ENCODE results near the gene HSBP1L1. TPM values are rescaled to one million over a fixed set of nuclear protein-coding genes. Genes with fewer than 3 reads are reported as not detected.
"Not testable (repeated sequence)": the region's sequence is repeated elsewhere in the genome, so short reads cannot be mapped to it uniquely, and the experiment has no call there.

Gene HSBP1L1
- total RNA-seq, 1 donor = 18.6 TPM

DNA sequence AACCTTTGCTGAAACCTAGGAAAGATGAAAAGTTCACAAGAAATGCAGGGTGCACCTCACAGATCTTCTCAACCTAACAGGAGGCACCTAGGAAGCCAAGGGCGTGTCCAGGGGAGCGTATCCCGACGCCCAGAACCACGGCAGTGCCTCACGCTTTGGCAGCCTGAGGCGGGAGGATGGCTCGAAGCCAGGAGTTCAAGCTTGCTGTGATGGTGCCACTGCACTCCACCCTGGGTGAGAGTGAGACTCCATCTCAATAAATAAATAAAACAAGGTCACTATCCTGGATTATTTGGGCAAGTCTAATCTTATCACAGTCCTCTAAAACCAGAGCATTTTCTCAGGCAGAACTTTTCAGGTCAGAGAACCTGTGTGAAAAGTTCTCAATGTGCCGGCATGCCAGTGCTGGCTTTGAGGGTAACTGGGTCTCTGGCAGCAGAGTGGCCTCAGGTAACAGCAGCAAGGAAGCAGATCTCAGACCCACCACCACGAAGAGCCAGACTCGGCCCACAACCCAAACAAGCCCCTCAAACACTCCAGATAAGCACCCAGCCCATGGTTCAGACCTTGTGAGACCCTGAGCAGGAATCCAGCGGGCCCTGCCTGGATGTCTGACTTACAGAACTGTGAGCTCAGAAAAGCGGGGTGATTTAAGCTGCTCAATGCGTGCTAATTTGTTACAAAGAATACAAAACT lies 11.7 kb downstream of the HSBP1L1 start:
- Histone ChIP-seq H3K27me3 (ENCODE audit: insufficient read depth, low read length) (no peaks in the 10 kb centered on the region), H3K4me3 (ENCODE audit: low read length) (no peak overlapping the region), H3K4me1 (ENCODE audit: insufficient read depth, low read length) (no peaks in the 10 kb centered on the region), H3K9me3 (ENCODE audit: low read depth, low read length) (no peaks in the 10 kb centered on the region)

DNA sequence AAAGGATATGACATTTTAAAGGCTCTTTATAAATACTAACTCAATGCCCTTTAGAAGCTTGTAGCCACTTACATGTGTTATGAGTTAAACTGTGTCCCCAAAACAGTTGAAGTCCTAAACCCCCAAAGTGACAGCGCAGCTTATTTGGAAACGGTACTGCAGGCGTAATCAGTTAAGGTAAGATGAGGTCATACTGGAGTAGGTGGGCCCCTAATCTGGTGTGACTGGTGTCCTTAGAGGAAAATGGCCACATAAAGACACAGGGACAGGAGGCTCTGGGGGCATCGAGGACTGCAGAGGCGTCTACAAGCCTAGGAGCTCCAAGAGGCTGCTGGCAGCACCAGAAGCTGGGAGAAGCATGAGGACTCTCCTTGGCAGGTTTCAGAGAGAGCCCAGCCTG lies 15.4 kb downstream of the HSBP1L1 start:
- H3K4me3 ChIP-seq (ENCODE audit: low read length) = no peak overlapping the region
- H3K27me3 ChIP-seq (ENCODE audit: insufficient read depth, low read length) = no peaks in the 10 kb centered on the region
- no peaks in the 10 kb centered on the region for H3K9me3 ChIP-seq (ENCODE audit: low read depth, low read length)
- H3K4me1 ChIP-seq (ENCODE audit: insufficient read depth, low read length) = peaks cover 23% of the 10 kb centered on the region

DNA sequence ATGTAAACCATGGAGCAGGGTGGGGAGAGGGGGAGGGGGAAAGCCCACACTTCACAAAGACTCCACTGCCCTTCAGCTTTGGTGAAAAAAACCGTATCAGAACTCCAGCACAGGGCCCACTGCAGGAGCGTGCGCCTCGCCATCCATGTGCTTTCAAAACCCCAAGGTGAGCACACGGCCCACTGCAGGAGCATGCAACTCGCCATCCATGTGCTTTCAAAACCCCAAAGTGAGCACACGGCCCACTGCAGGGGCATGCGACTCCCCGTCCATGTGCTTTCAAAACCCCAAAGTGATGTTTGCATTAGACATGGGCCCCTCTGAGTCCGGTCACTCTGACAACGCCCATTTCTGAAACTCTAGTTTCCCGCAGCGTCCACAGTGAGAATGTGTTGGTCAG lies 16.1 kb downstream of the HSBP1L1 start:
- Histone ChIP-seq H3K4me3 (ENCODE audit: low read length) (no peak overlapping the region), H3K9me3 (ENCODE audit: low read depth, low read length) (no peaks in the 10 kb centered on the region), H3K4me1 (ENCODE audit: insufficient read depth, low read length) (peaks cover 23% of the 10 kb centered on the region)

DNA sequence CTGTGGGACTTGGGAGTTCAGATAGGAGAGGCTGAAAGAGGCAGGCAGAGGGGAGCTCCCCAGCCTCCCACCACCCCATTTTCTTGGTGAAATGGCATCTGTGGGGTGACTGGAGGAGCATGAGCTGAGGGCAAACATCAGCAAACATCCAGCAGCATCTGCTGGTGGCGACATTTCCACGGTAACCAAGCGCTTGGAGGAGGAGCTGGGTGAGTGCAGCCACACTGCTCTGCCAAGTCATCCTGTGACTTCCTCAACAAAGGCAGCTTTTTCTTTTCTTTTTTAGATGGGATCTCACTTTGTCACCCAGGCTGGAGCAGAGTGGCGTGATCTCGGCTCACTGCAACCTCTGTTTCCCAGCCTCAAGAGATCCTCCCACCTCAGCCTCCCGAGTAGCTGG lies 18.3 kb downstream of the HSBP1L1 start:
- Histone ChIP-seq H3K4me3 (ENCODE audit: low read length) (no peak overlapping the region), H3K27me3 (ENCODE audit: insufficient read depth, low read length) (no peaks in the 10 kb centered on the region), H3K4me1 (ENCODE audit: insufficient read depth, low read length) (peaks cover 32% of the 10 kb centered on the region), H3K9me3 (ENCODE audit: low read depth, low read length) (no peaks in the 10 kb centered on the region)

More for the DNA sequence above, 16.1 kb downstream of the HSBP1L1 start:
- H3K27me3 ChIP-seq (ENCODE audit: insufficient read depth, low read length) = no peaks in the 10 kb centered on the region

DNA sequence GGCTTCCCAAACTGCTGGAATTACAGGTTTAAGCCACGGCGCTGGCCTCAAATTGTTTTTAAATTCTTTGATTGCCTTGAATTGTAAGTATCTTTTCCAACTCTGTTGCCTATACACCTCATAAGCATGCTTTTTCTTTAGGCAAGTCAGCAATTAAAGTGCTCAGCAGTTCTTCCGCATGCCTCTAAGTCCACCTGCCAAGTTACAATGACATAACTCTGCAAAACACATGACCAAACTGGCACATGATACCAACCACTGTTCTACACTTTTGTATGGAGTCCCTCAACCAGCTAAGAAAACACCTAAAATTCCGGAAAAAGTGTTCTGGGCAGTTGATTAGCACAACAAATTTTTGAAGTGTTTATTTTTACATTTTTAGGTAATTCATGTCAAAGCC lies 18.8 kb downstream of the HSBP1L1 start:
- H3K9me3 ChIP-seq (ENCODE audit: low read depth, low read length) = no peaks in the 10 kb centered on the region
- H3K4me1 ChIP-seq (ENCODE audit: insufficient read depth, low read length) = peaks cover 35% of the 10 kb centered on the region
- no peak overlapping the region for H3K4me3 ChIP-seq (ENCODE audit: low read length)
- no peaks in the 10 kb centered on the region for H3K27me3 ChIP-seq (ENCODE audit: insufficient read depth, low read length)

DNA sequence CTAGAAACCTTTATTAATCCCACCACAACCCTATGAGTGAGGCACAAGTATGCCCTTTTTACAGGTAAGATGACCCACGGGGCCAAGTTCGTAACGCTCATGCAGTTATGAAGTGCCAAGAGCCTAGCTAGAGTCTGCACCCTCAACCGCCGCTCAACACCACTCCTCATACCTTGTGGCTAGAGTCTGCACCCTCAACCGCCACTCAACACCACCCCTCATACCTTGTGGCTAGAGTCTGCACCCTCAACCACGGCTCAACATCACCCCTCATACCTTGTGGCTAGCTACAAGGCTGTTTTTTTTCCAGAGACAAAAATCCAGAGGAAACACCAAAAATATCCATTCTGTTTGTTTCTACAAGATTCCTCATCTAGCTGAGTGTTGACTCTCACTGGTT lies 19.4 kb downstream of the HSBP1L1 start:
- no peaks in the 10 kb centered on the region for H3K27me3 ChIP-seq (ENCODE audit: insufficient read depth, low read length)
- H3K4me3 ChIP-seq (ENCODE audit: low read length) = no peak overlapping the region
- peaks cover 35% of the 10 kb centered on the region for H3K4me1 ChIP-seq (ENCODE audit: insufficient read depth, low read length)
- no peaks in the 10 kb centered on the region for H3K9me3 ChIP-seq (ENCODE audit: low read depth, low read length)

DNA sequence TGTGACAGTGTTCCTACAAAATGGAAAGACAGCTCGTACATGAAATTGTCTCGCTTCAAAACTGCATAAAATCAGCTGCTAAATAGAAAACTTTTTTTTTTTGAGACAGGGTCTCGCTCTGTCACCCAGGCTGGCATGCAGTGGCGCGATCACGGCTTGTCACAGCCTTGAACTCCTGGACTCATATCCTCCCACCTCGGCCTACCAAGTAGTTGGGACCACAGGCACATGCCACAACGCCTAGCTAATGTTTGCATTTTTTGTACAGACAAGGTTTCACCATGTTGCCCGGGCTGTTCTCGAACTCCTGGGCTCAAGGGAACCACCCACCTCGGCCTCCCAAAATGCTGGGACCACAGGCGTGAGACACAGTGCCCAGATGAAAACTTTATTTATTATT lies 20.7 kb downstream of the HSBP1L1 start:
- no peak overlapping the region for H3K4me3 ChIP-seq (ENCODE audit: low read length)
- H3K9me3 ChIP-seq (ENCODE audit: low read depth, low read length) = no peaks in the 10 kb centered on the region
- H3K27me3 ChIP-seq (ENCODE audit: insufficient read depth, low read length) = no peaks in the 10 kb centered on the region
- peaks cover 40% of the 10 kb centered on the region for H3K4me1 ChIP-seq (ENCODE audit: insufficient read depth, low read length)

DNA sequence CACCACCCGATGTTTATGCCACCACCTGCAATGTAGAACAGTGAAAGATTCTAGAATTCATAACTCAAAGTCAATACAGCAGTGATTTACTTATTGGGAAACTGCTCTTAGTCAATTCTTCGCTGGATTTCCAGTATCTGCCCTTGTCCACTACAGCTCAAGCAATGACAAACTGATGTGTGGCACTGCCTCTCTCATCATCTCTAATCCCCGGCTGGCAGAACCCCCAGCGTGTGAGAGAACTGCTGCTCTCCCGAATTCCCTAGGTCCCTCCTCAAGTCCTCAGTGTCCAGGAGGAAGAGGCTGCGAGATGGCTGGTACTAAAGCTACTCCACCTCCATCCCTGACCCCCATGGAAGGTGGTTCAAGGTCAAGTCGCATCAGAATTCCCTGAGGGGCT lies 22.3 kb downstream of the HSBP1L1 start:
- Histone ChIP-seq H3K4me3 (ENCODE audit: low read length) (no peak overlapping the region), H3K4me1 (ENCODE audit: insufficient read depth, low read length) (peaks cover 40% of the 10 kb centered on the region), H3K9me3 (ENCODE audit: low read depth, low read length) (no peaks in the 10 kb centered on the region), H3K27me3 (ENCODE audit: insufficient read depth, low read length) (no peaks in the 10 kb centered on the region)

DNA sequence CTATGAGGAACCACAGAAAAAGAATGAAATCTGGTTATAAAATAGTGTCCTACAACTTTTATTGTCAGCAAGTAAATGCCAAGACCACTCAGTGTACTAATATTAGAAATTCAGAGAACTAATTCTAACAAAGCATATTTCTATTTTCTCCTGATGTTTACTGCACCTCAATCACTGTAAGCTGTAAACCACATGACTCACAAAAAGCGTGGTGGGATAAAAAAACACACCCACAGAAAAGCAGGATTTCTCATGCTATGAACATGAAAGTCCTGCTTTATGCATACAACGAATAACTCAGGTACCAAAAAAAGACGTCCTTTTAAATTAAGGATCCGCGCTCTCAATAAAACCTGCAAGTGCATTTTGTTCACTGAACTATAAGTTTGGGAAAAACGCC lies 23.1 kb downstream of the HSBP1L1 start:
- Histone ChIP-seq H3K4me3 (ENCODE audit: low read length) (peak overlapping the region; percentile 85), H3K4me1 (ENCODE audit: insufficient read depth, low read length) (peaks cover 36% of the 10 kb centered on the region), H3K9me3 (ENCODE audit: low read depth, low read length) (no peaks in the 10 kb centered on the region), H3K27me3 (ENCODE audit: insufficient read depth, low read length) (no peaks in the 10 kb centered on the region)

DNA sequence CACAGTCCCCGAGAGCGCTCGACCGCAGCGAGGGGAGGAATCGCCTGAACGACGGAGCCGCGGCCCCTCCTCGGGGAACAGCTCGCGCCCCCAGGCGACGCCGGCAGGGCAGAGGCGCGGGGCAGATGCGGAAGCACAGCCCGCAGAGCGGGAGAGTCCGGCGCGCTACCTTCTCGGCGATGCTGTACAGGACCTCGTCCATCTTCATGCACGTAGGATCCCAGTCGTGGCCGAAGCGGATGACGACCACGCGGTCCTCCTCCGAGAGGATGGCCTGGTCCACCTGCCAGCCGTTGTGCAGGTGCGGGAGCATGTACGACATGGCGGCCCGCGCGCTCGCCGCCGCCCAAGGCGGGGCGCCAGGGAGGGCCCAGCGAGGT lies 23.6 kb downstream of the HSBP1L1 start:
- Histone ChIP-seq H3K27me3 (ENCODE audit: insufficient read depth, low read length) (no peaks in the 10 kb centered on the region), H3K9me3 (ENCODE audit: low read depth, low read length) (no peaks in the 10 kb centered on the region), H3K4me1 (ENCODE audit: insufficient read depth, low read length) (peaks cover 31% of the 10 kb centered on the region), H3K4me3 (ENCODE audit: low read length) (peak overlapping the region; percentile 85)

DNA sequence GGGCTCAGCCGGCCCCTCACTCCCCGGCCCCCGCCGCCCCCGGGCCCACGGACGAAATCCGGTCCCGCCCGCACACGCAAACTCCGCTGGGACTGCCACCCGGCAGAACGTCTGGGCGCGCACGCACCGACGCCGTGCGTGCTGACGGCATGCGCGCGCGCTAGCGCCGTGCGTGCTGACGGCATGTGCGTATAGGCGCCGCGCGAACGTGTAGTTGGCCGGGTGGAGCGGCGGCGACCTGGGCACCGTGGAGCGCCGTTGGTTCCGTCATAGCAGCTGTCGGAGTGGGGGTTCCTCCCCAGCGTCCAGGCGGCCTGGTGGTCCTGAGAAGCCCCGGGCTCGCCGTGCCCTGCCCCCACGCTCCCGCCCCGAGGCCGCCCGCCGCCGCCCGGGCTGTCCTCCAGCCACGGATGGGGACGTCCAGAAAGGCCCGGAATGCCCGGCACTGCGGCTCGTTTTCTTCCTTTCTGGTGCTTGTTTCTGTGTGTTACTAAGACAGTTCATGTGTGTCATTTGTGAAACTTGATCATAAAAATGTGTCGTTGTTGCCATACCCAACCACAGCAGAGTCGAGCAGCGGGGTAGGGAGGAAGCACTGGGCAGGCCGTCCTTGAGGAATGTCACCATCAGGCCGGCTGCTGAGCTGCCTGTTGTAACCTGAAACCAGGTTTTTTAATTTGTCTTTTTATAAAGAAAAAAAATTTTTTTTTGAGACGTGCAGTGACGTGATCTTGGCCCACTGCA lies 24.2 kb downstream of the HSBP1L1 start, which contains the start of gene TXNL4A:
Gene TXNL4A (minus strand): TSS at position 113 of the 744 bp plus-strand sequence. CDS start 171 bp downstream, outside the sequence.
- Histone ChIP-seq H3K27me3 (ENCODE audit: insufficient read depth, low read length) (no peaks in the 10 kb centered on the region), H3K9me3 (ENCODE audit: low read depth, low read length) (no peaks in the 10 kb centered on the region), H3K4me1 (ENCODE audit: insufficient read depth, low read length) (peaks cover 26% of the 10 kb centered on the region), H3K4me3 (ENCODE audit: low read length) (peak within 1 kb of the TSS; percentile 85)

DNA sequence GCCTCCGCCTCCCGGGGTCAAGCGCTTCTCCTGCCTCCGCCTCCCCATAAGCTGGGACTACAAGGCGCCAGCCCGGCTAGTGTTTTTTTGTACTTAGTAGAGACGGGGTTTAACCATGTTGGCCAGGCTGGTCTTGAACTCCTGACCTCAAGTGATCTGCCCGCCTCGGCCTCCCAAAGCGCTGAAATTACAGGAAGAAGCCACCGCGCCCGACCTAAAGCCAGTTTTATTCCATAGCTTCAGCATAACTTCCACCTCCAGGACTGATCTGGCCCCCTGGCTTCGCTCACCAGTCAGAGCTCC lies 24.7 kb downstream of the HSBP1L1 start:
- Histone ChIP-seq H3K9me3 (ENCODE audit: low read depth, low read length) (no peaks in the 10 kb centered on the region), H3K4me3 (ENCODE audit: low read length) (peak overlapping the region; percentile 85), H3K4me1 (ENCODE audit: insufficient read depth, low read length) (peaks cover 22% of the 10 kb centered on the region), H3K27me3 (ENCODE audit: insufficient read depth, low read length) (no peaks in the 10 kb centered on the region)

DNA sequence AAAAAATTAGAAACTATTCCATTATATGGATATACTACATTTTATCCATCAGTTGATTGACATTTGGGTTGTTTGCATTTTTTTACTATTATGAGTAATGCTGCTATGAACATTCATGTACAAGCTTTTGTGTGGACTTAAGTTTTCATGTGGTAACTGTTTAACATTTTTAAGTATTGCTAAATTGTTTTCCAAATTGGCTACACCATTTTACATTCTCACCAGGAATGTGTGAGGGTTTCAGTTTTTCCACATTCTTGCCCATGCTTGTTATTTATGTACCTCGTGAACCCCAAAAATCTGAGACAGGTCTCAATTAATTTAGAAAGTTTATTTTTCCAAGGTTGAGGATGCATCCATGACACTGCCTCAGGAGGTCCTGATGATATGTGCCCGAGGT lies 27.1 kb downstream of the HSBP1L1 start:
- no peaks in the 10 kb centered on the region for H3K9me3 ChIP-seq (ENCODE audit: low read depth, low read length)
- no peak overlapping the region for H3K4me3 ChIP-seq (ENCODE audit: low read length)
- H3K4me1 ChIP-seq (ENCODE audit: insufficient read depth, low read length) = peaks cover 16% of the 10 kb centered on the region
- no peaks in the 10 kb centered on the region for H3K27me3 ChIP-seq (ENCODE audit: insufficient read depth, low read length)

DNA sequence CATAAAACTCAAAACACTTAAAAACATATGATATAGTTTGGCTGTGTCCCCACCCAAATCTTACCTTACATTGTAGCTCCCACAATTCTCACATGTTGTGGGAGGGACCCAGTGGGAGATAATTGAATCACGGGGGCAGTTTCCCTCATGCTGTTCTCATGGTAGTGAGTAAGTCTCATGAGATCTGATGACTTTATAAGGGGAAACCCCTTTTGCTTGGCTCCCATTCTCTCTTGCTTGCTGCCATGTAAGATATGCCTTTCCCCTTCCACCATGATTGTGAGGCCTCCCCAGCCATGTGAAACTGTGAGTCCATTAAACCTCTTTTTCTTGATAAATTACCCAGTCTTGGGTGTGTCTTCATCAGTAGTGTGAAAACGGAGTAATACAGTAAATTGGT lies 35.3 kb downstream of the HSBP1L1 start:
- H3K9me3 ChIP-seq (ENCODE audit: low read depth, low read length); H3K4me1 ChIP-seq (ENCODE audit: insufficient read depth, low read length); H3K27me3 ChIP-seq (ENCODE audit: insufficient read depth, low read length); H3K4me3 ChIP-seq (ENCODE audit: low read length): not testable (repeated sequence)

DNA sequence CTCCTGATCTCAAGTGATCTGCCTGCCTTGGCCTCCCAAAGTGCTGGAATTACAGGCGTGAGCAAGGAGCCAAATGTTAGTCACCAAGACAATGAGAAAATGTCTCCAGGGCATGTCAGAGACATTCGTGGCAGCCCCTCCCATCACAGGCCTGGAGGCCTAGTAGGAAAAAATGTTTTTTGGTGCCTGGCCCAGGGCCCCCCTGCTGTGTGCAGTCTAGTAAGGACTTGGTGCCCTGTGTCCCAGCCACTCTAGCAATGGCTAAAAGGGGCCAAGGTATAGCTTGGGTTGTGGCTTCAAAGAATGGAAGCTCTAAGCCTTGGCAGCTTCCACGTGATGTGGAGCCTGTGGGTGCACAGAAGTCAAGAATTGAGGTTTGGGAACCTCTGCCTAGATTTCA lies 36.4 kb downstream of the HSBP1L1 start:
- no peaks in the 10 kb centered on the region for H3K9me3 ChIP-seq (ENCODE audit: low read depth, low read length)
- H3K27me3 ChIP-seq (ENCODE audit: insufficient read depth, low read length) = no peaks in the 10 kb centered on the region
- H3K4me3 ChIP-seq (ENCODE audit: low read length) = no peak overlapping the region
- no peaks in the 10 kb centered on the region for H3K4me1 ChIP-seq (ENCODE audit: insufficient read depth, low read length)

DNA sequence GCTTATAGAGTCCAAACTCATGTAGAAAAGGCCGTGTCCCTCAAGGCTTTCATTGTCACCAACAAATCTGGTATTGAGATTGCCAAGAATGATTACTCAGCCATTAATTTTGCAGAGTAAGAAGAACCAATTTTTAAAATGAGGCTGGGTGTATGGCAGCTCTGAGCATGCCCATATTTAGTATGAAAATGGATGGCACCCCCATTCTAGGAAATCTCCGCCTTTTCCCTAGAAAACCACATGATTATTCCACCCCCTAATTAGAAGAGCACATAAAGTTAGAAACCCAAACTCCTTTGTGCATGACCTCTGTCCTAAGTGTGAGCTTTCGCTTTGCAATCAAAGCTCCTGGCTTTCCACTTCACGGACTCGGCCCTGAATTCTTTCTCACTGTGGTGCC lies 38.0 kb downstream of the HSBP1L1 start:
- no peaks in the 10 kb centered on the region for H3K9me3 ChIP-seq (ENCODE audit: low read depth, low read length)

More for the DNA sequence above, 38.0 kb downstream of the HSBP1L1 start:
- Histone ChIP-seq H3K27me3 (ENCODE audit: insufficient read depth, low read length) (no peaks in the 10 kb centered on the region), H3K4me1 (ENCODE audit: insufficient read depth, low read length) (no peaks in the 10 kb centered on the region), H3K4me3 (ENCODE audit: low read length) (no peak overlapping the region)

Data from mononuclear cell (primary cell).